Karpas-422 (cell line): ENCODE measurements around the gene PCYT1B. TPM values are rescaled to one million over a fixed set of nuclear protein-coding genes. Genes with fewer than 3 reads are reported as not detected.
"Not testable (repeated sequence)": the region's sequence is repeated elsewhere in the genome, so short reads cannot be mapped to it uniquely, and the experiment has no call there.

Experiments used
- DNase-seq: peaks from one replicate; pipeline ENCODE4 v3.0.0-alpha.2; 2015
- H2AFZ ChIP-seq: fragments of 200-600 bp; sonication (generic); 2 replicates; pipeline ENCODE4 v1.6.1; 2014; ENCODE audit warnings: antibody characterized with exemption, low read length, mixed read lengths
- H3K27ac ChIP-seq: fragments of 200-600 bp; sonication (generic); 2 replicates; pipeline ENCODE4 v1.5.1; 2014; ENCODE audit warnings: mild to moderate bottlenecking, low read length, moderate library complexity
- H3K27me3 ChIP-seq: fragments of 200-600 bp; sonication (generic); 2 replicates; pipeline ENCODE4 v1.6.1; 2014; ENCODE audit warnings: low read length, mixed read lengths
- H3K36me3 ChIP-seq: fragments of 200-600 bp; sonication (generic); 2 replicates; pipeline ENCODE4 v1.6.1; 2014; ENCODE audit warnings: low read length, mixed read lengths; ENCODE audit not compliant: insufficient read depth
- H3K4me1 ChIP-seq: fragments of 200-600 bp; sonication (generic); 2 replicates; pipeline ENCODE4 v1.6.1; 2014; ENCODE audit warnings: mild to moderate bottlenecking, low read length, mixed read lengths
- H3K4me2 ChIP-seq: fragments of 200-600 bp; sonication (generic); 2 replicates; pipeline ENCODE4 v1.6.1; 2014; ENCODE audit warnings: low read length, low read depth, mild to moderate bottlenecking; ENCODE audit not compliant: poor library complexity, severe bottlenecking
- H3K4me3 ChIP-seq: fragments of 200-600 bp; sonication (generic); 2 replicates; pipeline ENCODE4 v1.5.1; 2014; ENCODE audit warnings: mild to moderate bottlenecking, antibody characterized with exemption, low read length, mixed read lengths
- H3K79me2 ChIP-seq: fragments of 200-600 bp; sonication (generic); 2 replicates; pipeline ENCODE4 v1.6.1; 2014; ENCODE audit warnings: mild to moderate bottlenecking, low read length, mixed read lengths
- H3K9ac ChIP-seq: fragments of 200-600 bp; sonication (generic); 2 replicates; pipeline ENCODE4 v1.6.0; 2014; ENCODE audit warnings: low read length
- H3K9me2 ChIP-seq: fragments of 200-600 bp; sonication (generic), shearing (Covaris generic); replicated peaks from 2 replicates; pipeline ENCODE4 v1.6.0; 2014; ENCODE audit warnings: mild to moderate bottlenecking, low read length, moderate library complexity; ENCODE audit not compliant: insufficient read depth
- H3K9me3 ChIP-seq: fragments of 300-700, 200-600 bp; sonication (generic); 2 replicates; pipeline ENCODE4 v1.6.1; 2014; ENCODE audit warnings: low read length, mixed read lengths
- H4K20me1 ChIP-seq: fragments of 200-600 bp; sonication (generic); 2 replicates; pipeline ENCODE4 v1.6.1; 2014; ENCODE audit warnings: mild to moderate bottlenecking, antibody characterized with exemption, low read length, low read depth; ENCODE audit not compliant: insufficient read depth
- total RNA-seq: library from RNA; depleted of rRNA; stranded (reverse); fragments of >200 nt; shearing (Covaris generic); gene quantifications from 2 replicates; pipeline ENCODE4 v1.2.3, GENCODE V29; 2014; ENCODE audit warnings: low replicate concordance

PCYT1B gene
- total RNA-seq, 1 experiment from 2014 or later, result 0.04 TPM

- DNase-seq, result no peak
- no peak overlapping the region for H3K9ac ChIP-seq
Measured at GRCh38 chrX:24629701-24630100, 17.4 kb downstream of the PCYT1B start.

GRCh38 chrX:24619647-24620046 is 27.5 kb downstream of the PCYT1B start:
- DNase-seq, result no peak
- no peak overlapping the region for H3K4me2 ChIP-seq
- H3K36me3 ChIP-seq, result no peaks in the 10 kb centered on the region
- no peaks in the 10 kb centered on the region for H3K27me3 ChIP-seq
- no peak overlapping the region for H3K9ac ChIP-seq
- H4K20me1 ChIP-seq, result no peaks in the 10 kb centered on the region
- no peak overlapping the region for H3K27ac ChIP-seq
- H3K4me3 ChIP-seq, result no peak overlapping the region
- no peaks in the 10 kb centered on the region for H3K9me3 ChIP-seq
- no peaks in the 10 kb centered on the region for H3K4me1 ChIP-seq
- H2AFZ ChIP-seq, result no peak overlapping the region
- no peaks in the 10 kb centered on the region for H3K9me2 ChIP-seq
- no peaks in the 10 kb centered on the region for H3K79me2 ChIP-seq

More at GRCh38 chrX:24629701-24630100, 17.4 kb downstream of the PCYT1B start:
- Histone ChIP-seq H4K20me1 (no peaks in the 10 kb centered on the region), H3K27ac (no peak overlapping the region), H3K4me2 (no peak overlapping the region), H3K27me3 (no peaks in the 10 kb centered on the region), H3K79me2 (no peaks in the 10 kb centered on the region), H3K36me3 (no peaks in the 10 kb centered on the region), H3K9me2 (no peaks in the 10 kb centered on the region), H3K4me3 (no peak overlapping the region), H3K9me3 (no peaks in the 10 kb centered on the region), H3K4me1 (no peaks in the 10 kb centered on the region), H2AFZ (no peak overlapping the region)

DNA sequence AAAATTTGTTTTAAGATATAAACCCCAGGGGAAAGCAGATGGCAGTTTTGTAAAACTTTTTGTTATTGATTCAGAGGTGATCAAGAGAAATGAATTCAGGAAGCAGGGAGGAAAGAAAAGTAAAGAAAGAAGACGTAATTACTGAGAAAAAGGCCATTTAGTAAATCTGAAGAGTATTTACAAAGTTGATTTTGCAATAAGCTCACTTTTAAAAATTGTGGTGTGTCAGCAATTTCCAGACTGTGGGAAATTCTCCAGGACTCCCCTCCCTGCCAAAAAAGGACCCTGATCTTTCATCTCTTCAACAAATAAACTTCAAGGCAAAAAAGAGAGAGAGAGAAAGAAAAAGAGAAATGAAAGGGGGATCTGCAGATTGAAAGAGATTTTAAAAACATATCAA is 36.6 kb downstream of the PCYT1B start:
- H3K9ac ChIP-seq, result no peak overlapping the region
- DNase-seq, result no peak
- H3K4me2 ChIP-seq, result no peak overlapping the region
- H3K9me2 ChIP-seq, result no peaks in the 10 kb centered on the region
- H3K4me1 ChIP-seq, result no peaks in the 10 kb centered on the region
- no peaks in the 10 kb centered on the region for H3K36me3 ChIP-seq
- H3K27me3 ChIP-seq, result no peaks in the 10 kb centered on the region
- no peak overlapping the region for H3K27ac ChIP-seq
- H4K20me1 ChIP-seq, result no peaks in the 10 kb centered on the region
- no peaks in the 10 kb centered on the region for H3K9me3 ChIP-seq
- no peaks in the 10 kb centered on the region for H3K79me2 ChIP-seq
- H3K4me3 ChIP-seq, result no peak overlapping the region
- no peak overlapping the region for H2AFZ ChIP-seq

DNA sequence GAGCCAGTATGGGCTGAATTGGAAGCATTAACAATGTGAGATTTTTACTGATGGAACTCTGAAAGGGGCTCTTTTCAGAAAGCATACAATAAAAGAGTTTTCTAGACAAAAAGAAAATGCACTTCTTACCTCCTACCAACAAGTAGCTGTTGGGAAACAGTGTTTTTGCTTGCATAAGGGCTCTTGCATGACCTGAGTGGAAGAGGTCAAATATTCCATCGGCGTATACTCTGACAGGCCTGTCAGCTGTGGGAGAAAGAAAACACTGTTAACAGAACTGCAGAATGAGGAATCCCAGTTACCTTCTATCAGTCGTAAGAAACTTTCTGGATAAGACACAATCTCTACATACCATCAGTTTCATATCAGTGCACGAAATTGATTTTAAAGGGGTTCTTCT is 39.5 kb downstream of the PCYT1B start:
- Histone ChIP-seq H3K36me3 (no peaks in the 10 kb centered on the region), H3K9me3 (no peaks in the 10 kb centered on the region), H3K9me2 (no peaks in the 10 kb centered on the region), H3K27ac (no peak overlapping the region), H3K4me3 (no peak overlapping the region), H2AFZ (no peak overlapping the region), H3K27me3 (no peaks in the 10 kb centered on the region), H3K79me2 (no peaks in the 10 kb centered on the region), H4K20me1 (no peaks in the 10 kb centered on the region), H3K4me2 (no peak overlapping the region), H3K4me1 (no peaks in the 10 kb centered on the region), H3K9ac (no peak overlapping the region)
- no peak for DNase-seq

- not testable (repeated sequence) for H3K4me3 ChIP-seq, H3K27ac ChIP-seq, H3K9me2 ChIP-seq, H3K9ac ChIP-seq, H2AFZ ChIP-seq, DNase-seq, H3K4me1 ChIP-seq, H3K27me3 ChIP-seq, H3K4me2 ChIP-seq, H3K36me3 ChIP-seq, H4K20me1 ChIP-seq, H3K9me3 ChIP-seq, H3K79me2 ChIP-seq
Measured at GRCh38 chrX:24605941-24606340, 41.2 kb downstream of the PCYT1B start.

DNA sequence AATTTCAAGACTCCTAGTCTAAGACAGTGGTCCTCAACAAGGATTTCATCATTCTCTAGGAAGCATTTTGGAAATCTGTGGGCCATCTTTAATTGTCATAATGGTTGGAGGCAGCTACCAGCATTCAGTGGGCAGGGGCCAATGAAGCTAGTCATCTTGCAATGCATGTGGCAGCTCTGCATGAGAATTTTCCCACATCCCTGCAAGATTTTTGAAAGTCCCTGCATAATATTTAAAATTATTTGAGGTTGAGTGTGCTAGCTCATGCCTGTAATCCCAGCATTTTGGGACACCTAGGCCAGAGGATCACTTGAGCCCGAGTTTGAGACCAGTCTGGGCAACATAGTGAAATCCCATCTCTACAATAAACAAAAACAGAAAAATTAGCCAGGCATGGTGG is 44.0 kb downstream of the PCYT1B start:
- Histone ChIP-seq H3K27ac (no peak overlapping the region), H3K4me2 (no peak overlapping the region), H3K27me3 (no peaks in the 10 kb centered on the region), H4K20me1 (no peaks in the 10 kb centered on the region), H3K79me2 (no peaks in the 10 kb centered on the region), H3K9me2 (no peaks in the 10 kb centered on the region), H3K4me3 (no peak overlapping the region), H2AFZ (no peak overlapping the region), H3K36me3 (no peaks in the 10 kb centered on the region), H3K9me3 (no peaks in the 10 kb centered on the region), H3K9ac (no peak overlapping the region), H3K4me1 (no peaks in the 10 kb centered on the region)
- no peak for DNase-seq

DNA sequence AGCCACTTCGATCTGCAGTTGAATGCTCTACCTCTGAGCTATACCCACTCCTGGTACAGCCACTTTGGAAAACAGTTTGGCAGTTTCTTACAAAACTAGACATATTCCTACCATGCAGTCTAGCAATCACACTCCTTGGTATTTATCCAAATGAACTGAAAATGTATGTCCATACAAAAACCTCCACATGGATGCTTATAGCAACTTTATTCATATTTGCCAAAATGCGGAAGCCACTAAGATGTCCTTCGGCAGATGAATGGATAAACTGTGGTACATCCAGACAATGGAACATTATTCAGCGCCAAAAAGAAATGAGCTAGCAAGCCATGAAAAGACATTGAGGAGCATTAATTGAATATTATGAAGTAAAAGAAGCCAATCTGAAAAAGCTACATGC is 45.3 kb downstream of the PCYT1B start:
- Histone ChIP-seq H4K20me1 (no peaks in the 10 kb centered on the region), H3K9ac (no peak overlapping the region), H3K9me3 (no peaks in the 10 kb centered on the region), H3K4me3 (no peak overlapping the region), H3K9me2 (no peaks in the 10 kb centered on the region), H3K27me3 (no peaks in the 10 kb centered on the region), H3K27ac (no peak overlapping the region), H3K4me1 (no peaks in the 10 kb centered on the region), H2AFZ (no peak overlapping the region), H3K36me3 (no peaks in the 10 kb centered on the region), H3K4me2 (no peak overlapping the region), H3K79me2 (no peaks in the 10 kb centered on the region)
- DNase-seq, result no peak

- no peaks in the 10 kb centered on the region for H3K27me3 ChIP-seq
- no peaks in the 10 kb centered on the region for H4K20me1 ChIP-seq
- no peaks in the 10 kb centered on the region for H3K79me2 ChIP-seq
- no peak overlapping the region for H2AFZ ChIP-seq
- peak; percentile 2 for DNase-seq
- no peaks in the 10 kb centered on the region for H3K36me3 ChIP-seq
- no peaks in the 10 kb centered on the region for H3K9me3 ChIP-seq
- no peak overlapping the region for H3K27ac ChIP-seq
- H3K4me3 ChIP-seq, result no peak overlapping the region
- no peak overlapping the region for H3K4me2 ChIP-seq
- no peaks in the 10 kb centered on the region for H3K4me1 ChIP-seq
- H3K9me2 ChIP-seq, result no peaks in the 10 kb centered on the region
- no peak overlapping the region for H3K9ac ChIP-seq
Measured at GRCh38 chrX:24594501-24594900, 52.6 kb downstream of the PCYT1B start.

GRCh38 chrX:24590111-24590510 is 57.0 kb downstream of the PCYT1B start:
- Histone ChIP-seq H3K4me2 (no peak overlapping the region), H2AFZ (no peak overlapping the region), H3K79me2 (no peaks in the 10 kb centered on the region), H3K27me3 (no peaks in the 10 kb centered on the region), H3K9ac (no peak overlapping the region), H3K27ac (no peak overlapping the region), H3K4me1 (no peaks in the 10 kb centered on the region), H3K36me3 (no peaks in the 10 kb centered on the region), H4K20me1 (no peaks in the 10 kb centered on the region), H3K9me3 (no peaks in the 10 kb centered on the region), H3K9me2 (no peaks in the 10 kb centered on the region), H3K4me3 (no peak overlapping the region)
- DNase-seq, result peak; percentile 19
